Right atrium auricular region (tissue), 2 donors: ENCODE measurements around the gene VWA5B2. TPM values are rescaled to one million over a fixed set of nuclear protein-coding genes. Genes with fewer than 3 reads are reported as not detected.

Experiments
- DNase-seq: peaks from one replicate; pipeline ENCODE4 v3.0.0-alpha.2; 2019; ENCODE audit warnings: low spot score
- H3K27ac ChIP-seq, 2 donors: fragments of 200-600 bp; sonication (generic); 1 replicate in 1 of 2; 2 replicates in 1 of 2; pipeline ENCODE4 v1.5.1; 2016 to 2019
- H3K27me3 ChIP-seq, 2 donors: fragments of 200-600 bp; sonication (generic); one replicate each; pipeline versions ENCODE4 v1.5.1 to v1.6.0; 2017 to 2019
- H3K36me3 ChIP-seq: fragments of 200-600 bp; sonication (generic); one replicate; pipeline ENCODE4 v1.5.1; 2016
- H3K4me1 ChIP-seq, 2 donors: fragments of 200-600 bp; sonication (generic); one replicate each; pipeline versions ENCODE4 v1.5.1 to v1.6.0; 2017 to 2019
- H3K4me3 ChIP-seq, 2 donors: fragments of 200-600 bp; sonication (generic); 1 replicate in 1 of 2; 2 replicates in 1 of 2; pipeline ENCODE4 v1.5.1; 2017 to 2019; ENCODE audit warnings: mild to moderate bottlenecking in 1 of 2, moderate library complexity in 1 of 2
- H3K9me3 ChIP-seq, 2 donors: fragments of 200-600 bp; sonication (generic); one replicate each; pipeline ENCODE4 v1.5.1; 2019
- total RNA-seq, 2 donors: library from RNA; depleted of rRNA; stranded (reverse); fragments of >200 nt; gene quantifications; one replicate each; pipeline ENCODE4 v1.1.0, GENCODE V29; 2016
- TF ChIP-seq, protein P1 (sequence below), 2 donors: fragments of 200-600 bp; sonication (generic); IDR thresholded peaks; one replicate each; pipeline ENCODE4 v1.5.1; 2019; ENCODE audit warnings: antibody characterized with exemption in 2 of 2

VWA5B2 gene
- total RNA-seq, 2 donors from 2014 or later = not detected

DNA sequence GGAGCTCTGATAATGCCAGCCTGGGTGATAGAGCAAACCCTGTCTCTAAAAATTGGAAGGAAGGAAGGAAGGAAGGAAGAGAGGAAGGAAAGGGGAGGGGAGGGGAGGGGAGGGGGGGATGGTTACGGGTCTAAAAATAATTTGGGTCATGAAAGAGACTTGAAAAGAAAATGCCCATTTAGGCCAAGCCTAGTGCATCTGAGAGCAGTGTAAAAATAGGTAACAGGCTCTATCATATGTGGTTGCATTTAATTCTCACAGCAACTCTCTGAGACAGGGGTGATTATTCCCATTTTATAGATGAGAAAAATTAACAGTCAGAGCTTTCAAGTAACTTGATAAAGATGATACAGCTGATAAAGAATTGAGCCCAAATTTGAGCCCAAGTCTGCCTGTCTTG lies 42.9 kb downstream of the VWA5B2 start:
- Histone ChIP-seq H3K27me3 (peaks cover 0 to 5% of the 10 kb centered on the region in 2 donors), H3K4me1 (no peaks in the 10 kb centered on the region), H3K4me3 (no peak overlapping the region), H3K9me3 (no peaks in the 10 kb centered on the region), H3K36me3 (no peaks in the 10 kb centered on the region), H3K27ac (no peak overlapping the region)
- TF ChIP-seq, protein P1, sequence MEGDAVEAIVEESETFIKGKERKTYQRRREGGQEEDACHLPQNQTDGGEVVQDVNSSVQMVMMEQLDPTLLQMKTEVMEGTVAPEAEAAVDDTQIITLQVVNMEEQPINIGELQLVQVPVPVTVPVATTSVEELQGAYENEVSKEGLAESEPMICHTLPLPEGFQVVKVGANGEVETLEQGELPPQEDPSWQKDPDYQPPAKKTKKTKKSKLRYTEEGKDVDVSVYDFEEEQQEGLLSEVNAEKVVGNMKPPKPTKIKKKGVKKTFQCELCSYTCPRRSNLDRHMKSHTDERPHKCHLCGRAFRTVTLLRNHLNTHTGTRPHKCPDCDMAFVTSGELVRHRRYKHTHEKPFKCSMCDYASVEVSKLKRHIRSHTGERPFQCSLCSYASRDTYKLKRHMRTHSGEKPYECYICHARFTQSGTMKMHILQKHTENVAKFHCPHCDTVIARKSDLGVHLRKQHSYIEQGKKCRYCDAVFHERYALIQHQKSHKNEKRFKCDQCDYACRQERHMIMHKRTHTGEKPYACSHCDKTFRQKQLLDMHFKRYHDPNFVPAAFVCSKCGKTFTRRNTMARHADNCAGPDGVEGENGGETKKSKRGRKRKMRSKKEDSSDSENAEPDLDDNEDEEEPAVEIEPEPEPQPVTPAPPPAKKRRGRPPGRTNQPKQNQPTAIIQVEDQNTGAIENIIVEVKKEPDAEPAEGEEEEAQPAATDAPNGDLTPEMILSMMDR (IDR thresholded peaks at IDR 0.05) = no peak
- no peak for DNase-seq

DNA sequence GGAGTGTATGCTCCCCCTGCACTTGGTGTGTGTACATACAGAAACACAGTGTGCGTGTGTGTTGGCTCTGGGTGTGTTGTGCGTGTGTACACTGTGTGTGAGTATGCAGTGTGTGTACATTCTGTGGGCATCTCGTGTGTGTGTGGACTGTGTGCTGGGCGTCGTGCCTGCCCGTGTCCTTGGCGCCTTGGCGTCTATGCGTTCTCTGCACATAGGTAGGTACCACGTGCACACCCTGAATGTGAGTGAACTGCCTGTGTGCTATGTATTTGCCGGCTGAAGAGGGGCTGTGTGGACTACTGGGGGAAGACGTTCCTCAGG lies 46.0 kb downstream of the VWA5B2 start:
- TF ChIP-seq, protein P1 (IDR thresholded peaks at IDR 0.05) = no peak
- H3K9me3 ChIP-seq = no peaks in the 10 kb centered on the region
- peaks cover 0 to 5% of the 10 kb centered on the region in 2 donors for H3K27me3 ChIP-seq
- DNase-seq = no peak
- no peak overlapping the region for H3K27ac ChIP-seq
- no peaks in the 10 kb centered on the region for H3K36me3 ChIP-seq
- H3K4me3 ChIP-seq = no peak overlapping the region
- H3K4me1 ChIP-seq = no peaks in the 10 kb centered on the region

DNA sequence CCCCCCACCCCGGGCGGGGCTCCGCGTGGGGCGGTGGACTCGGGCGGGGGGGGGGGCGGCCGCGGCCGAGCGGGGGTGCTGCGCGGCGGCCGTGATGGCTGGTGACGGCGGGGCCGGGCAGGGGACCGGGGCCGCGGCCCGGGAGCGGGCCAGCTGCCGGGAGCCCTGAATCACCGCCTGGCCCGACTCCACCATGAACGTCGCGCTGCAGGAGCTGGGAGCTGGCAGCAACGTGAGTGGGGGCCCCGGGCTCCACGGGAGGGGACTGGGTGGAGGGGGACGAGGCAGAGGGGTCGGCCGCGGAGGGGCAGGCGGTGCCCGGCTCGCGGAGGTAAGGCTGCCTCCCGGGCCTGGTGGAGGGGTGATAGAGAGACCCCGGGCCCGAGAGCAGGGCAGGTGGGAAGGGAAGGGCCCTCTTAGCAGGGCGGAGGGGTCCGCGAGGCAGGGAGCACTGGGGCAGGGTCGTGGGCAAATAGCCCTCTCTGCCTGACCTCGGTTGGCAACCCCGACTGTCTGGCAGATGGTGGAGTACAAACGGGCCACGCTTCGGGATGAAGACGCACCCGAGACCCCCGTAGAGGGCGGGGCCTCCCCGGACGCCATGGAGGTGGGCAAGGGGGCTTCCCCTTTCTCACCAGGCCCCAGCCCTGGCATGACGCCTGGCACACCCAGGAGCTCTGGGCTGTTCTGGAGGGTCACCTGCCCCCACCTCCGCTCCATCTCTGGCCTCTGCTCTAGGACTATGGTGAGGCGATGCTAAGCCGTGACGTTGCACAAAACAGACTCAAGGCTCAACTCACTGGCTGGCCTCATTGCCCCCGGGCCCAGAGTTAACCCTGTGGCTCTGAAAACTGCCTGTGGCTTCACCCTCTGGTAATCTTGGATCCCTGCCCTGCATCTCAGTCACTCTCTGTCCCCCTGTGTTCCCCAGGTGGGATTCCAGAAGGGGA lies 46.9 kb downstream of the VWA5B2 start, which contains the start of gene ECE2:
TSS of gene ECE2 (plus strand) at position 62 of the 950 bp plus-strand sequence. CDS start at position 194, 132 bp downstream.
- no peak for DNase-seq
- Histone ChIP-seq H3K4me1 (no peaks in the 10 kb centered on the region), H3K9me3 (no peaks in the 10 kb centered on the region), H3K36me3 (no peaks in the 10 kb centered on the region), H3K27me3 (peaks cover 0 to 5% of the 10 kb centered on the region in 2 donors), H3K27ac (no peak within 1 kb of the TSS), H3K4me3 (peak within 1 kb of the TSS; percentile 11 to 32)
- TF ChIP-seq, protein P1 (IDR thresholded peaks at IDR 0.05) = no peak

DNA sequence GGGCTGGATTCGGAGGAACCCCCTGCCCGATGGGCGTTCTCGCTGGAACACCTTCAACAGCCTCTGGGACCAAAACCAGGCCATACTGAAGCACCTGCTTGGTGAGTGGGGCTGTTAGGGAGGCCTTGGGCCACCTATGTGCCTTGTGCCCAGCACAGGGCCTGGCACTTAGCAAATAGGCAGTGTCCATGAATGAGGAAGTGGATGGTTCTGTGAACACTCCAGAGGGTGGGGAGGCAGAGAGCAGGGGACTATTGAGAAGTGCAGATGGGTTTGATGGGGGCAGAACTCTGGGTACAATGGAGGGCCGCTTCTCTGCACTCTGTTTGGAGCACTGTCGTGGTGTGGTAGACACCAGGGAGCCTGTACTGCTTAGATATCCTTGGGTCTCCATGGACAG lies 48.0 kb downstream of the VWA5B2 start:
- H3K9me3 ChIP-seq = no peaks in the 10 kb centered on the region
- peaks cover 0 to 5% of the 10 kb centered on the region in 2 donors for H3K27me3 ChIP-seq
- no peaks in the 10 kb centered on the region for H3K36me3 ChIP-seq
- no peak overlapping the region for H3K4me3 ChIP-seq
- TF ChIP-seq, protein P1 (IDR thresholded peaks at IDR 0.05) = no peak
- no peak overlapping the region for H3K27ac ChIP-seq
- H3K4me1 ChIP-seq = no peaks in the 10 kb centered on the region
- DNase-seq = no peak

DNA sequence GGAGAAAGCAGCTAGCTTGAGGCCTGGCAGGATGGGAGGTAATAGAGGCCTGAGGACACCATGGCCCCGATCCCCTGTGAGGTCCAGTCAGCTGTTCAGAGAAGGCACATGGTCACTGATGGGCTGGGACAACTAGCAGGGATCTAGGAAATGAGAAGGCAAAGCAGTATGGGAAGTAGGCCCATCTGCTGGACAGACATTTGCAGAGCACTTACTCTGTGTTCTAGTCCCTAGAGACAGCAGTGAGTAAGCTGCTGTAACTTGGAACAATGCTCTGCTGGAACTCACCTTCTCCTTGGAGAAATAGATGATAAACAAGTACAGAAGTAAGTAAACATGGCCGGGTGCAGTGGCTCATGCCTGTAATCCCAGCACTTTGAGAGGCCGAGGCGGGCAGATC lies 53.6 kb downstream of the VWA5B2 start:
- no peaks in the 10 kb centered on the region for H3K36me3 ChIP-seq
- no peaks in the 10 kb centered on the region for H3K27me3 ChIP-seq
- TF ChIP-seq, protein P1 (IDR thresholded peaks at IDR 0.05) = no peak
- no peak for DNase-seq
- H3K9me3 ChIP-seq = no peaks in the 10 kb centered on the region
- H3K4me3 ChIP-seq = no peak overlapping the region
- no peaks in the 10 kb centered on the region for H3K4me1 ChIP-seq
- H3K27ac ChIP-seq = no peak overlapping the region
